Esophagus (tissue), 2 donors: ENCODE measurements around the gene TEX51. TPM values are rescaled to one million over a fixed set of nuclear protein-coding genes. Genes with fewer than 3 reads are reported as not detected.
A peak's percentile ranks its signal among the peaks of the same experiment; 100 is the strongest.

Experiments used
- H3K27ac ChIP-seq, 2 donors: one replicate each; pipeline ENCODE4 v1.5.1; 2013; ENCODE audit warnings: low read depth in 2 of 2, mild to moderate bottlenecking in 2 of 2, inconsistent platforms in 1 of 2, low read length in 1 of 2, moderate library complexity in 1 of 2
- H3K27me3 ChIP-seq, 2 donors: one replicate each; pipeline ENCODE4 v1.6.1; 2013; ENCODE audit warnings: low read length in 2 of 2, control low read depth in 1 of 2, mild to moderate bottlenecking in 1 of 2; ENCODE audit not compliant: insufficient read depth in 2 of 2, control insufficient read depth in 1 of 2
- H3K36me3 ChIP-seq, 2 donors: one replicate each; pipeline ENCODE4 v1.6.1; 2013; ENCODE audit warnings: low read length in 1 of 2; ENCODE audit not compliant: control insufficient read depth in 2 of 2, insufficient read depth in 2 of 2
- H3K4me1 ChIP-seq, 2 donors: one replicate each; pipeline ENCODE4 v1.6.1; 2013; ENCODE audit warnings: low read length in 1 of 2; ENCODE audit not compliant: control insufficient read depth in 2 of 2, insufficient read depth in 2 of 2
- H3K4me3 ChIP-seq, 2 donors: one replicate each; pipeline ENCODE4 v1.5.1; 2013; ENCODE audit warnings: low read length in 2 of 2, mild to moderate bottlenecking in 2 of 2, low read depth in 1 of 2, moderate library complexity in 1 of 2
- H3K9me3 ChIP-seq, 2 donors: one replicate each; pipeline ENCODE4 v1.6.1; 2013; ENCODE audit warnings: mild to moderate bottlenecking in 2 of 2, low read depth in 1 of 2, low read length in 1 of 2, moderate library complexity in 1 of 2; ENCODE audit not compliant: control insufficient read depth in 2 of 2, insufficient read depth in 1 of 2
- WGBS, 2 donors: extraction: QIAGEN DNeasy Blood & Tissue Kit; methylation state at CpG; one replicate each; pipeline ENCODE4 v1.1.7; 2013; 5-methylcytosine and 5-hydroxymethylcytosine counted together
- polyA plus RNA-seq, 2 donors: library from polyadenylated mRNA; stranded (reverse); fragments of 200-250 nt; gene quantifications; one replicate each; pipeline ENCODE4 v1.2.3, GENCODE V29; 2013
- donor health status: healthy with polysubstance abuse.
- donor health status: Bipolar disorder and iron deficiency.

Gene TEX51
- polyA plus RNA-seq, 2 donors = not detected

DNA sequence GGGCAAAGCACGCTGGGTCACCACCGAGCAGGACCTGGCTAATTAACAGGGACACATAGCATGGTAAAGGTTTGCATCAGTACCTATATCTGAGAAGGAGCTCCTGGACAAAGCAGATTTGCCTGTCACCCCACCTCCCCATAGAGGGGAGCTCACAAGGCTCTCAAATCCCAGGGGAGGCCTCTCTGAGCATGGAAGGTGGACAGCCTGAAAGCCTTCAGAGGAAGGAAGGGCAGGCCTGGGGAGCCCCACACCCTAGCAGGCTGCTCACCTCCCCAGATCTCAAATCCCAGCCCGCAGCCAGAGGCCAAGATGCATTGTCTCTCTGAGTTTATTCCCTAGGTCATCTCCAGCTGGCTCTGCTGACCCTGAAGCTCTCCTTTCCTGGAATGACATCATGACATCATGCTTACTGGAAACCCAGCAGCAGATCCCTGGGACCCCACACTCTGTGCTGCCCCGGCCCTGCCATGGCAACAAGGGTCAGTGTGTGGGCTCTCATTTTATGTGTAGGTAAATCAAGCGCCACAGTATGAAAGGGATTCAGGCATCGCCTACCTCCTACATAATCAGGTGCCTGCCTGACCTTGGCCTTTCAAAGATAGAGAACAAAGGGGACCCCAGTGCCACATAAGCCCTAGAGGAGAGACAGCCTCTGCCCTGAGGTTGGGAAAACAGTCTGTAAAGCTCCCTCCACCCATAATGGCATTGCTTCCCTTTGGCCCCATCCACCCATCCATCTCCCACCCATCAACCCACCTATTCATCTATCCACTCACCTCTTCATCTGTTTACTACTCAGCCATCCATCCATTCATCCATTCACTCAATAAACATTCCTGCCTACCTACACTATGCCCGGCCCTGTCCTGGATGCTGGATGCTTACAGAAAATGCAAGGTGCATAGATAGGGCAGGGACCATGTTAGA lies 15.7 kb upstream of the TEX51 start:
- H3K4me3 ChIP-seq = no peak overlapping the region
- WGBS, 2 donors = 72 to 80% methylated on average over 7 of the region's 7 CpGs
- peaks cover 0 to 5% of the 10 kb centered on the region in 2 donors for H3K27me3 ChIP-seq
- no peaks in the 10 kb centered on the region for H3K36me3 ChIP-seq
- H3K4me1 ChIP-seq = peaks cover 0 to 5% of the 10 kb centered on the region in 2 donors
- H3K27ac ChIP-seq = no peak overlapping the region
- no peaks in the 10 kb centered on the region for H3K9me3 ChIP-seq

DNA sequence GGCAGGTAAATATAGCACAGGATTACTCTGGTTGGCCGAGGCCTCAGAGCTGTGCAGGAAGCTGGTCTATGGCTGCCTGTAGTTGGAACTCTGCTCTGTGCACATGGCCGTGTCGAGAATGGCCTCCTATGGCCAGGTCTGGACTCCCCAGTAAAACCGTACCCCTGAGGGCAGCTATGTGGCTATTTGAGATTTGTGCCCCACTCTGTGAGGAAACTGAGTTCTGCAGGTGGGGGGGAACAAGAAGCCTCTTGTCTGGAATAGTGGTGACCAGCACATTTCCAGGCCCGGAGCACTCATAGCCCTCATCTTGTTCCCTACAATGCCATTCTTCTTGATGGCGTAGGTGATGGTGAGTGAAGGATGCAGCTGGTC lies 15.0 kb upstream of the TEX51 start:
- WGBS, 2 donors = 93% methylated on average over 6 of the region's 6 CpGs
- Histone ChIP-seq H3K36me3 (no peaks in the 10 kb centered on the region), H3K27me3 (peaks cover 0 to 5% of the 10 kb centered on the region in 2 donors), H3K9me3 (no peaks in the 10 kb centered on the region), H3K4me3 (no peak overlapping the region), H3K4me1 (peaks cover 0 to 5% of the 10 kb centered on the region in 2 donors), H3K27ac (no peak overlapping the region)

- Histone ChIP-seq H3K9me3 (no peaks in the 10 kb centered on the region), H3K36me3 (no peaks in the 10 kb centered on the region), H3K27ac (no peak overlapping the region), H3K27me3 (peaks cover 0 to 5% of the 10 kb centered on the region in 2 donors), H3K4me1 (peaks cover 0 to 5% of the 10 kb centered on the region in 2 donors), H3K4me3 (no peak overlapping the region)
- whole genome bisulfite sequencing, 2 donors = 81% methylated on average over 19 to 21 of the region's 21 CpGs
Observed at GRCh38 chr2:126884861-126885750, 13.6 kb upstream of the TEX51 start.

- Histone ChIP-seq H3K27me3 (peaks cover 0 to 5% of the 10 kb centered on the region in 2 donors), H3K4me1 (peaks cover 0 to 5% of the 10 kb centered on the region in 2 donors), H3K9me3 (no peaks in the 10 kb centered on the region), H3K4me3 (peak overlapping the region in 1 of 2 donors; percentile 12), H3K27ac (no peak overlapping the region), H3K36me3 (no peaks in the 10 kb centered on the region)
- 33 to 42% methylated on average over 18 of the region's 18 CpGs for WGBS, 2 donors
Observed at GRCh38 chr2:126885751-126886210, 12.9 kb upstream of the TEX51 start.

GRCh38 chr2:126886211-126886915 lies 12.3 kb upstream of the TEX51 start:
- H3K4me1 ChIP-seq = peaks cover 0 to 5% of the 10 kb centered on the region in 2 donors
- H3K4me3 ChIP-seq = peak overlapping the region in 1 of 2 donors; percentile 12
- H3K27me3 ChIP-seq = peaks cover 0 to 5% of the 10 kb centered on the region in 2 donors
- WGBS, 2 donors = 5 to 8% methylated on average over 35 to 40 of the region's 40 CpGs
- H3K27ac ChIP-seq = no peak overlapping the region
- no peaks in the 10 kb centered on the region for H3K9me3 ChIP-seq
- no peaks in the 10 kb centered on the region for H3K36me3 ChIP-seq

DNA sequence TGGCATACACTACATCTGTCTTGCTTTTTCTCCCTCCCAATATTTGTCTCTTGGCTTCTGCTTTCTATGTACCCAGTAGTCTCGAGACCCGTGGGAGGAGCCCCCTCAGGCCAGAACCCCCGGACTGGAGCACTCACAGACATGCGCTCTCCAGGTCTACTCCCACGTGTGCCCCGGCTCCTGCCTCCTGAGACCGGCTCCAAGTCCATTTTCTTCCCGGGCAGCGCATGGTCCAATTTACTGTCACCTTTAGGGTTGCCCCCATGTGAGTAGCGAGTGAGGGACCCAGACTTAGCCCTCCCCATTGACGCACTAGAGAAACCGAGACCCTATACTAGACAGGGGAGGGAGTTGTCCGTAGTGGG lies 11.8 kb upstream of the TEX51 start:
- 71 to 81% methylated on average over 13 of the region's 13 CpGs for WGBS, 2 donors
- Histone ChIP-seq H3K4me3 (no peak overlapping the region), H3K27me3 (peaks cover 0 to 5% of the 10 kb centered on the region in 2 donors), H3K9me3 (no peaks in the 10 kb centered on the region), H3K36me3 (no peaks in the 10 kb centered on the region), H3K4me1 (peaks cover 0 to 5% of the 10 kb centered on the region in 2 donors), H3K27ac (no peak overlapping the region)

DNA sequence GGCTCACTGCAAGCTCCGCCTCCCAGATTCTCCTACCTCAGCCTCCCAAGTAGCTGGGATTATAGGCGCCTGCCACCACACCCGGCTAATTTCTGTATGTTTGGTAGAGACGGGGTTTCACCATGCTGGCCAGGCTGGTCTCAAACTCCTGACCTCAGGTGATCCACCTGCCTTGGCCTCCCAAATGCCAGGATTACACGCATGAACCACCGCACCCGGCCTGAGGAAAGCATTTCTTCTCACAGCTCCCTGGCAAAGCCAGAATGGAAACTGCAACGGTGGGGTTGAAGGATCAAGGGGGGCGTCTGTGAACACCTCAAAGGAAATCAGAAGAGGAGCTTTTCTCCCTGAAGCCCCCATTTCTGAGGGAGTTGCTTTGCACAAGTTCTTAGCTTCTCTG lies 11.2 kb upstream of the TEX51 start:
- H3K9me3 ChIP-seq = no peaks in the 10 kb centered on the region
- peaks cover 0 to 5% of the 10 kb centered on the region in 2 donors for H3K27me3 ChIP-seq
- no peaks in the 10 kb centered on the region for H3K36me3 ChIP-seq
- no peak overlapping the region for H3K4me3 ChIP-seq
- WGBS, 2 donors = 91% methylated on average over 9 of the region's 9 CpGs
- H3K27ac ChIP-seq = no peak overlapping the region
- H3K4me1 ChIP-seq = peaks cover 0 to 5% of the 10 kb centered on the region in 2 donors

DNA sequence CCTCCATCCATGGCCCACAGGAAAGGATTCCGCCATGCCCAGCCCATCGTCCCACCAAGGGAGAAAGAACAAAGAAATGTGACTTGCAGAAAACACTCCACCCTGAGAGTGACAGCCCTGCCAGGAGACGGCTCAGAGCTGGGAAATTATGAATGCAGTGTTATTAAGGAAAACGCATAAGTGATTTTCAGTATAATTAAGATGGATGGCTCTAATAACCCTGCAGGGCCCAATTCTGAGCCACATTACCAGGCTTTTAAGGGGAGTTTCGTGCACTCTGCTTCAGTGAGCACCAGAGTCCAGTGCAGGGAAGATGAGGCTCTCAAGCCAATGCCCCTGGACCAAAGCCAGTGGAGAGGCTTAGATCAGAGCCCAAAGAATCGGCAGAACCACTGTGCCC lies 10.6 kb upstream of the TEX51 start:
- Histone ChIP-seq H3K27ac (no peak overlapping the region), H3K27me3 (peaks cover 0 to 5% of the 10 kb centered on the region in 2 donors), H3K9me3 (no peaks in the 10 kb centered on the region), H3K4me3 (no peak overlapping the region), H3K4me1 (peaks cover 0 to 5% of the 10 kb centered on the region in 2 donors), H3K36me3 (no peaks in the 10 kb centered on the region)
- 61 to 74% methylated on average over 6 of the region's 6 CpGs for WGBS, 2 donors

DNA sequence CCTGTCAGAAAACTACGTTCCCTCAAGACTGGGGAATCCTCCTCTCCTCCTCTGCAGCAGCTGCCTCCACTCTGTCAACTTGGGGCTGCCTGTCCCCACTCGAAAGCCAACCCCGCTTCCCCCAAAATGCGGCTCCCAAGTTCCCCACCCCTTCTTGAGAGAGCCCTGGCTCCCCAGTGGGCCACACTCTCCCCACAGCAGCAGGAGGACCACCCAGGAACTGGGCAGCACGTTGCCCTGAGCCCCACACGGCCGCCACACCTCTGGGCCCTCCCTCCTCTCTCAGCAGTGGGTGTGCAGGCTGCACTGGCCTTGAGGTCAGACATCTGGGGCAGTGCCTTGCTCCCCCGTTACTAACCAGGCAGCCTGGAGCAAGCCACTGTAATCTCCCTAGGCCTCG lies 9.6 kb upstream of the TEX51 start:
- no peaks in the 10 kb centered on the region for H3K9me3 ChIP-seq
- WGBS, 2 donors = 81 to 88% methylated on average over 9 of the region's 9 CpGs
- H3K4me3 ChIP-seq = no peak overlapping the region

More for the DNA sequence above, 9.6 kb upstream of the TEX51 start:
- Histone ChIP-seq H3K36me3 (no peaks in the 10 kb centered on the region), H3K4me1 (peaks cover 0 to 5% of the 10 kb centered on the region in 2 donors), H3K27ac (no peak overlapping the region), H3K27me3 (peaks cover 0 to 5% of the 10 kb centered on the region in 2 donors)
